Fibroblast of lung (primary cell): ENCODE measurements around the gene EGFL8. TPM values are rescaled to one million over a fixed set of nuclear protein-coding genes. Genes with fewer than 3 reads are reported as not detected.
A peak's percentile ranks its signal among the peaks of the same experiment; 100 is the strongest.

Experiments used
- DNase-seq, 2 donors: peaks; one replicate each; pipeline versions ENCODE4 v3.0.0 to v3.0.0-alpha.2; 2010; ENCODE audit warnings: low read depth in 2 of 2
- H2AFZ ChIP-seq: 2 replicates; pipeline ENCODE4 v1.5.1; 2012; ENCODE audit warnings: low read length, control low read depth, inconsistent platforms
- H3K27ac ChIP-seq: 2 replicates; pipeline ENCODE4 v1.5.1; 2011; ENCODE audit warnings: low read length, control low read depth; ENCODE audit not compliant: insufficient read depth
- H3K27me3 ChIP-seq: 2 replicates; pipeline ENCODE4 v1.5.1; 2011; ENCODE audit warnings: mild to moderate bottlenecking, low read length; ENCODE audit not compliant: control insufficient read depth, insufficient read depth
- H3K36me3 ChIP-seq: 2 replicates; pipeline ENCODE4 v1.5.1; 2011; ENCODE audit warnings: low read length; ENCODE audit not compliant: control insufficient read depth, insufficient read depth
- H3K4me1 ChIP-seq: 2 replicates; pipeline ENCODE4 v1.5.1; 2011; ENCODE audit warnings: low read length; ENCODE audit not compliant: control insufficient read depth, insufficient read depth; ENCODE audit errors: extremely low read depth
- H3K4me2 ChIP-seq: 2 replicates; pipeline ENCODE4 v1.5.1; 2011; ENCODE audit warnings: low read length, control low read depth; ENCODE audit not compliant: insufficient read depth; ENCODE audit errors: extremely low read depth
- H3K4me3 ChIP-seq, 4 experiments: fragments of 200-600 bp in 1 of 4; sonication (generic) in 1 of 4; replicated peaks in 1 of 4; 2 replicates each; pipeline ENCODE4 v1.5.1; 2011 to 2016; ENCODE audit warnings: low read length in 4 of 4, low read depth in 3 of 4, mild to moderate bottlenecking in 3 of 4, control low read depth in 2 of 4, inconsistent platforms in 1 of 4, mixed read lengths in 1 of 4; ENCODE audit not compliant: insufficient read depth in 1 of 4; ENCODE audit errors: control extremely low read depth in 1 of 4
- H3K79me2 ChIP-seq: 2 replicates; pipeline ENCODE4 v1.5.1; 2012; ENCODE audit warnings: mild to moderate bottlenecking, low read length, inconsistent platforms; ENCODE audit not compliant: control insufficient read depth, insufficient read depth
- H3K9ac ChIP-seq: 2 replicates; pipeline ENCODE4 v1.5.1; 2011; ENCODE audit warnings: mild to moderate bottlenecking, low read length, control low read depth; ENCODE audit not compliant: insufficient read depth
- H3K9me3 ChIP-seq: 2 replicates; pipeline ENCODE4 v1.5.1; 2012; ENCODE audit warnings: low read depth, low read length; ENCODE audit not compliant: control insufficient read depth, insufficient read depth
- H4K20me1 ChIP-seq: 2 replicates; pipeline ENCODE4 v1.5.1; 2011; ENCODE audit warnings: low read length; ENCODE audit not compliant: control insufficient read depth, insufficient read depth; ENCODE audit errors: extremely low read depth
- EZH2 ChIP-seq: IDR thresholded peaks from 2 replicates; pipeline ENCODE4 v1.5.1; 2012; ENCODE audit warnings: low read length, control low read depth, mild to moderate bottlenecking; ENCODE audit errors: missing control alignments
- polyA plus RNA-seq, 2 donors: library from polyadenylated mRNA; depleted of rRNA in 1 of 2; stranded (reverse) in 1 of 2; unstranded in 1 of 2; fragments of >200 nt; gene quantifications; 2 replicates each; pipeline ENCODE4 v1.2.1, GENCODE V29; 2011 to 2012; ENCODE audit warnings: missing spikeins in 1 of 2
- total RNA-seq: library from RNA; depleted of rRNA; stranded (reverse); fragments of >200 nt; gene quantifications from 2 replicates; pipeline ENCODE4 v1.2.1, GENCODE V29; 2014
- TF ChIP-seq, protein P1 (sequence below), 2 donors: IDR thresholded peaks in 1 of 2; conservative IDR thresholded peaks in 1 of 2; 1 replicate in 1 of 2; 2 replicates in 1 of 2; pipeline ENCODE4 v1.5.1; 2011 to 2012; ENCODE audit warnings: low read length in 2 of 2, control low read depth in 1 of 2, inconsistent platforms in 1 of 2, low read depth in 1 of 2, mild to moderate bottlenecking in 1 of 2

The EGFL8 gene
- total and polyA plus RNA-seq, 2 donors (not counting 1 experiment from before 2014, with no cell fraction given) = 0.99 to 2.3 TPM

DNA sequence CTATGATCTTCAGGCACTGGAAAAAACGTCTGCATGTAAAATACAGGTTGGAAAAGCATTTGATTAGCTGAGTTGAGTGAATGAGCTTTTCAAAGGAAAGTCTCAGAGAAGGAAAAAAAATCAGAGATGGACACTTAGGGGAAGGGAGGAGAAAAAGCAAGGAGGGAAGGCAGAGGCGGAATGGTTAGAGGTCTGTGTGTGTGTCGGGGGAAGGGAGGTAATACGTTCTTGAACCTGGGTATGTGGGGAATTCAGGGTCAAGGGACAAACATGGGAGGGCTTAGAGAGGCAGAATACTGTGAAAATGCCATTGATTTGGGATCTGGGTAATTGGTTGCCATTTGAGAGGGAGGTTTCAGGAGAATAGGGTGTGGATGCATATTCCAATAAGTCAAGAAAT lies 17.7 kb upstream of the EGFL8 start:
- Histone ChIP-seq H3K79me2 (no peaks in the 10 kb centered on the region), H3K9me3 (no peaks in the 10 kb centered on the region), H4K20me1 (no peaks in the 10 kb centered on the region), H3K4me3 (no peak overlapping the region), H3K27me3 (no peaks in the 10 kb centered on the region), H3K4me1 (no peaks in the 10 kb centered on the region), H3K9ac (no peak overlapping the region), H3K36me3 (no peaks in the 10 kb centered on the region), H3K4me2 (no peak overlapping the region), H2AFZ (no peak overlapping the region), H3K27ac (no peak overlapping the region)
- DNase-seq = no peak
- TF ChIP-seq, protein P1, sequence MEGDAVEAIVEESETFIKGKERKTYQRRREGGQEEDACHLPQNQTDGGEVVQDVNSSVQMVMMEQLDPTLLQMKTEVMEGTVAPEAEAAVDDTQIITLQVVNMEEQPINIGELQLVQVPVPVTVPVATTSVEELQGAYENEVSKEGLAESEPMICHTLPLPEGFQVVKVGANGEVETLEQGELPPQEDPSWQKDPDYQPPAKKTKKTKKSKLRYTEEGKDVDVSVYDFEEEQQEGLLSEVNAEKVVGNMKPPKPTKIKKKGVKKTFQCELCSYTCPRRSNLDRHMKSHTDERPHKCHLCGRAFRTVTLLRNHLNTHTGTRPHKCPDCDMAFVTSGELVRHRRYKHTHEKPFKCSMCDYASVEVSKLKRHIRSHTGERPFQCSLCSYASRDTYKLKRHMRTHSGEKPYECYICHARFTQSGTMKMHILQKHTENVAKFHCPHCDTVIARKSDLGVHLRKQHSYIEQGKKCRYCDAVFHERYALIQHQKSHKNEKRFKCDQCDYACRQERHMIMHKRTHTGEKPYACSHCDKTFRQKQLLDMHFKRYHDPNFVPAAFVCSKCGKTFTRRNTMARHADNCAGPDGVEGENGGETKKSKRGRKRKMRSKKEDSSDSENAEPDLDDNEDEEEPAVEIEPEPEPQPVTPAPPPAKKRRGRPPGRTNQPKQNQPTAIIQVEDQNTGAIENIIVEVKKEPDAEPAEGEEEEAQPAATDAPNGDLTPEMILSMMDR (conservative IDR thresholded peaks at IDR 0.05 in 1 of 2, IDR thresholded peaks at IDR 0.05 in 1 of 2; ENCODE audit: low read depth in 1 of 2, low read length in 2 of 2) = no peak
- no peak for TF ChIP-seq EZH2

DNA sequence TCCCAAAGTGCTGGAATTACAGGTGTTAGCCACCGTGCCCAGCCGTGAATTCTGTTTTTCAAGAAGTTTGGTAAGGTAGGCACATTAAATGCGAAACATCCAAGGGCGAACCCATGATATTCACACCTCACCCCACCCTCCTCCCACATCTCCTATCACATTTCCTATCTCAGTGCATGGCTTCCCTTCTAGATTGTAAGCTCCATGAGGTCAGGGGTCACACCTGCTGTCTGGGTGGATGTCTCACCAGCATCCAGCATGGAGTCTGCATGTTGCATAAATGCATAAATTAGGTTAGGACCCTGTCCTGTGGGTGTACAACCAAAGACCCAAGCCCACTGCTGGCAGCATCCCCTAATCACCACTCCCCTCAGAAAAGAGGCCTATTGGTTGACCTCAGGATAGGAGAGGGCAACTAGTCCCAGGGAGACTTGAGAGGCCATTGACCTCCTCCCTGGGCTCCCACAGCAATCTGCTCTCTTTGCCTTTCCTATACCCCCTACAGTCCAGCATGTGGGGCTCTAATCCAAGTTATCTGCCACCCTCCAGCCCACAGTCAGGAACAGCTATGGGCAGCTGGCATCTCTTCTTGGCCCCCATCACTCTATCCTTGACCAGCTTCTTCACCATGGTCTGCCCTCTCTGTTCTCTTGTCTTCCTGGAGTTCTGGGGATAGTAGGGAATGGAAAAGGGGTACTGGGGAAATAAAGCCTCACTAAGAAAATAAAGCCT lies 16.8 kb upstream of the EGFL8 start:
- Histone ChIP-seq H3K79me2 (no peaks in the 10 kb centered on the region), H3K4me1 (peaks cover 7% of the 10 kb centered on the region), H4K20me1 (no peaks in the 10 kb centered on the region), H3K4me3 (no peak overlapping the region), H2AFZ (no peak overlapping the region), H3K27me3 (no peaks in the 10 kb centered on the region), H3K27ac (no peak overlapping the region), H3K4me2 (no peak overlapping the region), H3K36me3 (no peaks in the 10 kb centered on the region), H3K9ac (no peak overlapping the region), H3K9me3 (no peaks in the 10 kb centered on the region)
- DNase-seq = no peak
- TF ChIP-seq EZH2 = no peak
- TF ChIP-seq, protein P1 (conservative IDR thresholded peaks at IDR 0.05 in 1 of 2, IDR thresholded peaks at IDR 0.05 in 1 of 2; ENCODE audit: low read depth in 1 of 2, low read length in 2 of 2) = no peak

DNA sequence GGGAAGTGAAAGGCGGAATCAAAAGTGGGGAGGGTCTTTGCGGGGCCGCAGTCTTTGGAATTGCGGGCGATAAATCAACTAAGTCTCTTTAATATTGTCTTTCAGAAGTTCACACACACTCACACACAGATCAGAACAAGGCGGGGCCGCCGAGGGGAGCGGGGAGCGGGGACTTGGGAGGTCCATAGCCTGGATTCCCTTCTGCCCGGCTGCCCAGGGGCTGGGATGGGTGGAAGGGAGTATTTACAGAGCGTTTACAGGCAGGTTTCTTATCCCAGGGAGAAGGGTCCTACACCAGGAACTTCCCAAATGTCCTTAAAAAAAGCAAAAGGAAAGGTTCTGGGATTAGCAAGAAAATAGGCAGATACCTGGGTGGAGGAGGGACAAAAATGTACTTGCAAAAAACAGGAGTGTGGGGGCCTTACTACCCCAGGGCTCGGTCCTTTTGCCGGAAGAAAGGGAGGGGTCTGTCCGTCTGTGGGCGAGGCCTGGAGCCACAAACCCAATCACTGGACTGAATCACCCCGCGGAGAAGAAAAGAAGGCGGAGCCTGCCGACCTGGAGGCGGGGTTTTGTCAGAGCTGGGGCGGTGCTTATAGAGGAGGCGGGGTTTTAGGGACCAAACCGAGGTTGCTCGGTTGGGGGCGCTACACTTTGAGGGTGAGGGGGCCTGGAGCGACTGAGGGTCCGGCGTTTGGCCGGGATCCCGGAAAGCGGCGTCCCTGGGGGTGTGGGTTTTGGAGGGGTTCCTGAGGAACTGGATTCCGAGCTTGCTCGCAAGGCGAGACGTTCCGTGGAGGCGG lies 15.9 kb upstream of the EGFL8 start:
- H3K4me3 ChIP-seq = peak overlapping the region in 1 of 4 experiments; percentile 33

More for the DNA sequence above, 15.9 kb upstream of the EGFL8 start:
- peaks cover 13% of the 10 kb centered on the region for H3K4me1 ChIP-seq
- H3K4me2 ChIP-seq = no peak overlapping the region
- DNase-seq = peak; percentile 25 to 47
- no peaks in the 10 kb centered on the region for H3K9me3 ChIP-seq
- no peak overlapping the region for H3K27ac ChIP-seq
- TF ChIP-seq, protein P1 (conservative IDR thresholded peaks at IDR 0.05 in 1 of 2, IDR thresholded peaks at IDR 0.05 in 1 of 2; ENCODE audit: low read depth in 1 of 2, low read length in 2 of 2) = peak in 1 of 2 donors; percentile 16
- no peak for TF ChIP-seq EZH2
- no peaks in the 10 kb centered on the region for H4K20me1 ChIP-seq
- H3K36me3 ChIP-seq = no peaks in the 10 kb centered on the region
- H3K9ac ChIP-seq = no peak overlapping the region
- no peak overlapping the region for H2AFZ ChIP-seq
- no peaks in the 10 kb centered on the region for H3K79me2 ChIP-seq
- no peaks in the 10 kb centered on the region for H3K27me3 ChIP-seq
